HG03025 (cell line): ENCODE results near the gene SLC22A23.

ENCODE experiments used
- ATAC-seq: cut with Tn5 transposase; IDR thresholded peaks from one replicate; pipeline ENCODE4 v1.9.1; 2021; ENCODE audit warnings: mild to moderate bottlenecking, moderate library complexity; ENCODE audit not compliant: unreplicated experiment, low FRiP score

The SLC22A23 gene

DNA sequence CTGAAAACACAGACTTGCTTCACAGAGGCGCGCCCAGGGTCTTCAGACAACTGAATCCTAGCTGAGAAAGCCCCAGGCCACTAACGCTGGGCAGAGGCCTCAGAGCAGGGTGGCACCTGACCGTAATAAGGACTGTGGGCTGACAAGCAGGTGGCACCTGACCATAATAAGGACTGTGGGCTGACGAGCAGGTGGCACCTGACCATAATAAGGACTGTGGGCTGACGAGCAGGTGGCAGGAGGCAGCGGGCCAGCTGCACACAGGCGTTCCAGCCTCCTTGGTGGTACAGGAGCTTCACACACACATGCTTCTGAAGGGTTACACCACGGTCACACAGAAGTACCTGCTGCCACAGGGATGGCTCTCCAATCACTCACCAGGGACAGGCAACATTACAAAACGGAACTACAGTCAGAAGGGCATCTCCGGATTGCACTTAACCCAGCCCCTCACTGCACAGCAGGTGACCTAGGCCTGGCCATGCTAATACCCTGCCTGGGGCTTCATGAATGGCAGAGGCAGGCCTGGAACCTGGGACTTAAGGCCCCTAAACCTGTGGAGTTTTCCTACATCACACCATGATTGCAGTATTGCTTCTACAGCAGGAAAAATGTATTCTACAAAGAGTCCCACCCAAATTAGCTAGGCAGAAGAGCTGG lies 147.3 kb downstream of the SLC22A23 start:
- no peak for ATAC-seq

DNA sequence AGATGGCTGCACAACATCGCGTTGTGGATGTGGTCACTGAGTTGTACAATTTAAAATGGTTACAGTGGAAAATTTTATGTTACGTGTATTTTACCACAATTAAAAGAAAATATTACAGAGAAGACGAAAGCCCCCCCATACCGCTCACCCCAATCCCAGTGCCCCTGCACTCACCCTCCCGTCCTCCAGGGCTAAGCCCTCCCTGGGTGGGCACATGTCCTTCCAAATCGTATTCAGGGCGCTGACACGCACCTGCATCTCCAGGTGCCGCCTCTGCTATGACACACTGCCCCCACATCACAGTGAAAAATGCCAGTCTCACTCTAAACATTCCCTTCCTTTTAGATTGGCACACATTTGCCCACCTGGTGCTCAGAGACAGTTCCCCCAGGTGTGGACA lies 148.7 kb downstream of the SLC22A23 start:
- ATAC-seq: no peak

- no peak for ATAC-seq
Measured at GRCh38 chr6:3307436-3307835, 149.4 kb downstream of the SLC22A23 start.

GRCh38 chr6:3306848-3307247 lies 150.0 kb downstream of the SLC22A23 start:
- ATAC-seq: no peak

DNA sequence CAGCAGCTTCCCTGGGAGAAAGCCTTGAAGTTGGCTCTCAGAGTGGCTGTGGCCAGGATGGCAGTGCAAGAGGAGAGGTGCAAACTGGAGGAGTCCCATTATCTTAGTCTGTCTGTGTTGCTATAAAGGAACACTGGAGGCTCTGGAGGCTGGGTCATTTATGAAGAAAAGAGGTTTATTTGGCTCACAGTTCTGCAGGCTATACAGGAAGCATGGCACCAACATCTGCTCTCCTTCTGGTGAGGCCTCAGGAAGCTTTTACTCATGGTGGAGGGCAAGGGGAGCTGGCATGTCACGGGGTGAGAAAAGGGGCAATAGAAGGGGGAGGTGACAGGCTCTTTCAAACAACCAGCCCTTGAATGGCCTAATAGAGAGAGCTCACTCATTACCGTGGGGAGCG lies 151.0 kb downstream of the SLC22A23 start:
- no peak for ATAC-seq

GRCh38 chr6:3305216-3305565 lies 151.7 kb downstream of the SLC22A23 start:
- no peak for ATAC-seq

GRCh38 chr6:3304500-3305215 lies 152.2 kb downstream of the SLC22A23 start:
- ATAC-seq: no peak

DNA sequence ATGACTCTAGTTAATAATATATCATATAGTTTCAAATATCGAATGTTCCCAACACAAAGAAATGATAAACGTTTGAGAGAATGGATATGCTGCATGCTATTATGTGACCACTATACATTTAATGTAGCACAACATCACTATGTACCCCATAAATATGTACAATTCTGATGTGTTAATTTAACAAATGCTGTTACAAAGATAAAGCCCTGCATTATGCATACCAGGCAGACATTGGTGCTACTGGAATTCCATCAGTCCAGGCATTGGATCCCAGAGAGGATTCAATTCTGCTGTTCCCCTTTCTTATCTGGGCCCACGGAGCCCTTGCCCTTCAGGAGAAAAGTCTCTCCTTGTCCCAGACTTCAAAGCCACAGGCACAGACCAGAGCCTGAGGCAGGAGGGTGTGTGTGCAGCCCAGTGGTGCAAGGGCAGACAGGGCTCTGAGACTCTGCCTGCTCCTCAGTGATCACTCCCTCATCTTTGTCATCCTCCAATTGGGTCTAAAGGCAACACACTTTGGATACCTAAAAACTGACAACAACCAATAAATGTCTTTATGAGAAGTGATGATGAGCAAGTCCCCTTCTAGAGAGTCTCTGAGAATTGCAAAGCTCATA lies 152.9 kb downstream of the SLC22A23 start:
- ATAC-seq: no peak

DNA sequence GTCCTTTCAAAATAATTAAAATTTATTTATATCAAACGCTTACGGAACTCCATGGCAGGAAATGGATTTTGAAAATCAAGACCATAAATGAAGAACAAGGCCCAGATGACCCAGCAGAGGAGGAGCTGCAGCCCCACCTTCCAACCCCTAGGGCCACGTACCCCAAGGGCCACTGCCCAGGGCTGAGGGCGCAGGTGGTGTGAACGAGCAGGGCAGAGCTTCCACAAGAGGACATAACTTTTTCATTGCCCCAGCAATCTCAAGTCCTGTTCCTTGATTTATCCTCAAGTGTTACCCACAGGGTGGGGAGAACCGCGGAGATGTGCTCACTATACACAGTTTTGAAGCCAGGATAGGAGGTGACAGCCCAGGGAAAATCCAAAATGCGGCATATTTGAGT lies 155.3 kb downstream of the SLC22A23 start:
- ATAC-seq: no peak

DNA sequence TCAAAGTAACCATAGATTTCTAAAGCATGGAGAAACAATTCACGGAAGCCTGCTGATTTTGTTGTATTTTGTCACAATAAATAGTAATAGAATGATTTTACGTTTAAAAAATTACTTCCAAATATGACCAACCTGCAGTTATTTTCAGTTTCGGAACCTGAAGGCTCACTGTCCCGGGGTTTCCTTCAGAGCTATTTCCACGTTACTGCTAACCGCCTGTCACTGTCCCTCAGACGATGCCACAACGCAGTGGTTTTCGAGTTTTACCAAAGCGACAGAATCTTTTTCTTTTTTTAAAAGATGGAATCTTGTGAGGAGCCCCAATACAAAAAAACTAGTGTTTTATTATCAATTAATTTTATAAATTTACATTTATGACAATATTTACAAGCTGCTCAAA lies 157.6 kb downstream of the SLC22A23 start:
- ATAC-seq: no peak

- ATAC-seq: no peak
Measured at GRCh38 chr6:3297909-3298308, 158.9 kb downstream of the SLC22A23 start.

GRCh38 chr6:3297006-3297405 lies 159.8 kb downstream of the SLC22A23 start:
- ATAC-seq: no peak

DNA sequence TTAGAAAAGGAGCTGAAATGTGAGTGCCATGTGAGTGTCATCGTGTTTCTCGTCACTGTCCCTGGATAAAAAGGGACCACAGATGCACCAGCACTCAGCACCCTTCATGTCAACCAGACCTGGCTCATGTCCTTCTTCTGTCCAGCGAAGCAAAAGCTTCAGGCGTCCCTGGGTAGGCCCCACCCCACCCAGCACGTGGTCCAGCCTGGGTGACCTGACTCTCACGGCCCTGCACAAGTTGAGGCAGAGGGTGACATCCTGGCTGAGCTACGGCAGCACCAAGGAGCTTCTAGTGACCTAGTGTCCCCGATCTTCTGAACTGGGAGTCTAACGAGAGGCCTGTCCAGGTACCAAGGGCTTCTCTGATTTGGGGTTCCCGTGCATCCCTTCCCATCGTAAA lies 160.3 kb downstream of the SLC22A23 start:
- no peak for ATAC-seq

- ATAC-seq: no peak
Measured at GRCh38 chr6:3296078-3296477, 160.8 kb downstream of the SLC22A23 start.

DNA sequence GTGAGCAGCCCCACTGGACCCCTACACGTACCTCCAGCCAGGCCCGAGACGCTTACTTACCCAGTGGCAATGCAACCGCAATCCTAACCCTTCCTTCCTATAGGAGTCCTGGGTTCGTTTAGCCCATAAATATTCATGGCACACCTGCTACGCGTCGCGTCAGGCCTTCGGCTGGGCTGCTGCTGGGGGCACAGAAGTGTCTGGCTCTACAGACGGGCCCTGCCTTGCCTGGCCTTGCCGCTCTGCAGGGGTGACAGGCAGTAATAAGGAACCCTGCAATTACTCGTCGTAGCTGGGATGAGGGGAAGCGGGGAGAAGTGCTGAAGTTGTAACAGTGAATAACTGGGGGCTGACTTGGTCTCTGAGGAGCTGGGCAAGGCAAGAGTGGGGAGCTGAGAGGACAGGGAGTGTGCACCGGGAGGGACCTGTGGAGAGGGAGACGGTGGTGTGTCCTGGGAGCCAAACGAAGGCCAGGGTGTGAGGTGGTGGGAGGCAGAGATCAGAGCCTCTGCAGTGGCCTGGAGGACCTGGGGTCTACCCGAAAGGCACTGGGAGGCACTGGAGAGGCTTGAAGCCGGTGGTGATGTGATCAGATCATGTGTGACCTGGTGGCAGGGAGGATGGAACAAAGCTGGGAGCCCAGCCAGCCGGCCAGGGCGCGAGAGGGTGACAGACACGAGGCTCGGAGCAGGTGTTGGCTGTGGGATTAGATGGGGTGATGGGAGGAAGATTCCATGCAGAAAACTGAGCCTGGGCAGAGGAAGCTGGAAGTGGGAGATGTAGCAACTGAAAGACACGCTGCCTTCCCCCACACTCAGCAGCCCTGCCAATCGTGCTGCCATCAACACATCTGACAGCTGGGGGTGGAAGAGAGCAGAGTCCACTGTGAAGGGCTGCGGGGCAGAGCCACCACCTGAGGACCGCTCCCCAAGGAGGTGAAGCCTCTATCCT lies 161.7 kb downstream of the SLC22A23 start:
- no peak for ATAC-seq

- ATAC-seq: no peak
Measured at GRCh38 chr6:3294396-3294795, 162.5 kb downstream of the SLC22A23 start.

DNA sequence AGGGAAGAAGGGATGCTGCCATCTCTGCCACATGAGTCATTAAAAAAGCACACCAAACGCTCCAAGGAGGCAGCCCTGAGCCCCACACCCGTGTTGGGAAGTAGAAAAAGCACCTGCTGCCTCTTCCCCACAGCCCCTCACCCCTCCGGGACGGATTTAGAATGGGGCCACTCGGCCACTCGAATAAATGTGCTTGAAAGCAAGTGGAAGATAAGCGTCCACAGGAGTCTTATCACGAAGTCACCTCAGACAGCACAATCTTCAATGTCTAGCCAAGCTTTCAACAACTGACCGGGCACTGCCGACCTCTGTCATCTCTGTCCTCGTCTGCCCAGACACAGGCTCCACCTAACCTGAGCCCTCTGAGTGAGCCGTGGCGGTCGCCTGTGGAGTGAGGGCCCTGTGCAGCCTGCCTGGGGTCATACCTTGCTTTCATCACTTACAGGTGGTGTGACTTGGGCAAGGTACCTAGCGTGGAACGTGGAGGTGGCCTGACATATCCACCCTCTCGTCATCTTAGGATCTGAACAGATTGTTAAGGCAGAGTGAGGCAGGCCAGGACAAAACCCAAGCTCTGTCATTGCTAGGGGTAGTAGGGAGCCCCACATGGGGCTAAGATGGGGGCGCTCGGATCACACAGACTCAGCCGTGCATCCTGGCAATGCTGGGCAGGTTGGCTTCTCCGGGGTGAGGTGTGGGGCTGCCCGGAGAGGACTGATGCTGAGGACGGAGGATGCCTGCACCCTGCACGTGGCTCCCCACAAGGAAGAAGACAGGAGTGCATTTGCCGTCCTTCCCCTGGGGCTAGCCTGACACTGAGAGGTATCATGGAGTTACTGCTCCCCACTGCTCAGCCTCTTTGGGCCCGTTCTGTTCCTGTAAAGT lies 163.3 kb downstream of the SLC22A23 start:
- ATAC-seq: no peak

DNA sequence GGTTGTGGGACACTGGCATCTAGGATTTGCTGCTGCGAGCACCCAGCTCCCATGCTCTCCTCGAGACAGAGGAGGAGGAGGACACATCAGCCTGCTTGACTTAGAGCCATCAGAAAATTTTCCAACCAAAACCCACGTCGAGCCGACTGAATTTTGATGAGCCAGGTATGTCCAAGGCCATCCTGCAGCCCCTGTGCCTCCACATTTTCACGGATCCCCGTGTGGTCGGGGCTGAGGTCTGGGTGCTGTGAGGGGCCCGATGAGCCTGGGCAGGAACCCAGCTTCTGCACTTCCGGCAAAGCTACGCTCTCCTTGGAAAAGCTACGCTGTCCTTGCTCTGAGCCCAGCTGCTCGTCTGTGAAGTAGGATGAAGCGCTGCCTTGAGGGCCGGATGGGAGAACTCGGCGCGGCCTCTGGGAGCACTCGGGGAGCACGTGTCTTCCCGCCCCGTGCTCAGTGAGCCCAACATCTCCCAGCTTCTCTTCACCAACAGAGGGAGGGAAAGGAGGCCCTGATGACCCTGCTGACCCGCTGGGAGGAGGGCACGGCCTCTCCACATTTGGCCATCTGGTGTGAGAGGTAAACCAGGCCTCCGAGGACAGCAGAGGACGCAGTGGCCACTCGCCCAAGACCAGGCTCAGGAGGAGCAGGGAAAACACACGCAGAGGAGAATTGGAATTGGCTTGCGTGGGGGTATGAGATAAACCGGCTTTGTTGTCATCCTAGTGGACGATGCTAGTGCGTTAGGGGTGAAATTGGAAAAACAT lies 164.2 kb downstream of the SLC22A23 start:
- no peak for ATAC-seq

- no peak for ATAC-seq
Measured at GRCh38 chr6:3291987-3292386, 164.9 kb downstream of the SLC22A23 start.
